GM19328 (cell line): ENCODE measurements around the gene CMA1.
"Not testable (repeated sequence)": the region's sequence is repeated elsewhere in the genome, so short reads cannot be mapped to it uniquely, and the experiment has no call there.

ENCODE experiments used
- ATAC-seq: cut with Tn5 transposase; IDR thresholded peaks from one replicate; pipeline ENCODE4 v1.9.1; 2021; ENCODE audit warnings: mild to moderate bottlenecking, moderate library complexity; ENCODE audit not compliant: unreplicated experiment

CMA1 gene

DNA sequence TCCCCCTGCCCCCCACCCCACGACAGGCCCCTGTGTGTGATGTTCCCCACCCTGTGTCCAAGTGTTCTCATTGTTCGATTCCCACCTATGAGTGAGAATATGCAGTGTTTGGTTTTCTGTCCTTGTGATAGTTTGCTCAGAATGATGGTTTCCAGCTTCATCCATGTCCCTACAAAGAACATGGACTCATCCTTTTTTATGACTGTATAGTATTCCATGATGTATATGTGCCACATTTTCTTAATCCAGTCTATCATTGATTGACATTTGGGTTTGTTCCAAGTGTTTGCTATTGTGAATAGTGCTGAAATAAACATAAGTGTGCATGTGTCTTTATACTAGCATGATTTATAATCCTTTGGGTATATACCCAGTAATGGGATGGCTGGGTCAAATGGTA lies 37.6 kb downstream of the CMA1 start:
- ATAC-seq, result not testable (repeated sequence)

DNA sequence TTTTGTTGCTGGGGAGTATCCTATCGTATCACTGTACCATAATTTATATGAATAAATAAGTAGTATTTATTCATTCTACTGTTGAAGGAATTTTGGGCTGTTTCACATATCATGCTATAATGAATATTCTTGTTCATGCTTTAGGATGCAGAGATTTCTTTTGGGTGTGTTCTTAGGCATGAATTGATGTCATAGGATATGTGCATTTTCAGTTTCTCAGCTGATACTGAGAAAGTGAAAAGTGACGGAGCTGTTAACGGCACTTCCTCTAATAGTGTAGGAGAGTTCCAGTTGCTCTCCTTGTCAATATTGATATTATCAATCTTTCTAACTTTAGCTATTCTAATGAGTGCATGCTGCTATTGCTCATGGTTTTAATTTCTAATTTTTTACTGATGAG lies 42.3 kb downstream of the CMA1 start:
- no peak for ATAC-seq

DNA sequence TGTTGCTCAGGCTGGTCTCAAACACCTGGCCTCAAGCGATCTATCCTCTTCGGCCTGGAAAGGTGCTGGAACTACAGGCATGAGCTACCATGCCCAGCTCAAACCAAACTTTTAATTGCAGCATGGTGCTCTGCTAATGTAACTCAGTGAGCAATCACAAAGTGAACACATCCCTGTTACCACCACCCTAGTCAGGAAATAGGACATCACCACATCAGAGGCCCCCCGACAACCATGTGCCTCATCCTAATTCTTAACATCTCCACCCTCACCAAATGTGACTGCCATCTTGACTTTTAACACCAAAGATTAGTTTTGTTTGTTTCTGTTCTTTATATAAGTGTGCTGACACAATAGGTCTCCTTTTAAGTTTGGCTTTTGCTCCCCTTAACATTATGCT lies 42.7 kb downstream of the CMA1 start:
- ATAC-seq, result no peak

DNA sequence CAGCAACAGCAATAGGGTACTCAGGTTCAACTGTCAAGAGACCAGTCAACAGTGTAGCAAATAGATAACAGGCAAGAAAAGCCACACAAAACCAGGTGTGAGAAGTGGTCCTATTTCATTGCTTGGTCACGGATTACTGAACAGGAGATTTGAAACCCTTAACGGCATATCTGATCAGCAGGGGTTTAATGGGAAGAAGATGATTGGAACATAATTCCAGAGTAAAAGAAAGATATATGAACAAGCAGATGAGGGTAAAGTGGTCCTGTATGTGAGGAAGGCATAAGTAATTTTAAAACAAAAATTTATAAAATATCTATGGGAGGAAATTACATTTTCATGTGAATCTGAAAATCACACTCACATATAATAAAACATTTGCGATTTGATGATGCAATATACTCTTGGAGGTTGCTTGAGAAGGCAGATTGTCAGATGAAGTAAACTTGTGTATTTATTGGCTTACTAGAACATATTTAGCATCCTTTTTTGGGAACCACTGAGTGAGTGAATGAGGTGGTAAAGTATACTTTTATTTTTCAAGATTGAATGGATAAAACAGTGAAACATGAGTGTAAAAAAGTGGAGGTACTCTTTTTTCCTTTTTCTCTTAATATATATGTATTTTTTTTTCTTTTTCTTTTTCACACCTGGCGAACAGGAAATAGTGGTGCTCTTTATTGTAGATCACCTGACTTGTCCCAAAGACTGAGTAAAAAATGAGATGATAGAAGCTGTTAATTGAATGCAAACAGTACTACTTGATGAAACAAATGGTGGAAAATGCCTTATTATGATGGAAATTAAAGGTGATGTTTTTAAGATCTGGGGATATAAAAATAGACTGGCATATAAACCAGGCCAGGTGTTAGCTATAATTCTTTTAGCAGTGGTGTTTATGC lies 43.9 kb downstream of the CMA1 start:
- no peak for ATAC-seq

DNA sequence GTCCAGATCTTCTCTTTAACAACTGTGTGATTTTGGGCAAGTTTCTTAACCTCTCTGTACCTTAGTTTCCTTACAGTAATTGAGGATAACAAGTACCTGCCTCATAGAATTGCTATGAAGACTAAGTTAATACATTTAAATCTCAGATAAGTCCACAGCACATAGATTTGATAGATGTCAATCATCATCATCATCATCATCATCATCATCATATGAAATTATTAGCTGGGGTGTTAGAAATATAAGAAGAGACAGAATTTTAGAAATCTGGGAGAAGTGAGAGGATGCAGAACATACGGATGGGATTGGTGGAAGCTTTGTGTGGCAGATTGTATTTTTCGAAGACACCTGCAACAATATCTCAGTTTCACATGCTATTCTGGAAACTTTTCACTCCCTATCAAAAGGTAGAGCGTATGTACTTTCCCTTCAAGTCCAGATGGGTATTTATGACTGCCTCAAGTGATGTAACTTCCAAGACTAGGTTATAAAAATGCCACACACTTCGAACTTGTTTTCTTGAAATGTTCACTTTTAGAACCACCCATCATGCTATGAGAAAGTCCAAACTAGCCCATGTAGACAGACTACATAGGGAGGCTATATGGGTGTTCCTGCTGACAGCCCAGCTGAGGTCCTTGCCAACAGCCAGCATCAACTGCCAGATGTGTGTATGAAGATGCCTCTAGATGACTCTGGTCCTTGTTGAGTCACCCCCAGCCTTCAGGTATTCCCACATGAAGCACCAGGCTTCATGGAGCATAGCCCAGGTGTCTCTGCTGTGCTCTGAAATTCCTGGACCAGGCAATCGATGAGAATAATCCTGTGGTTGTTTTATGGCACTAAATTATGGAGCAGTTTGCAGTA lies 44.8 kb downstream of the CMA1 start:
- no peak for ATAC-seq

DNA sequence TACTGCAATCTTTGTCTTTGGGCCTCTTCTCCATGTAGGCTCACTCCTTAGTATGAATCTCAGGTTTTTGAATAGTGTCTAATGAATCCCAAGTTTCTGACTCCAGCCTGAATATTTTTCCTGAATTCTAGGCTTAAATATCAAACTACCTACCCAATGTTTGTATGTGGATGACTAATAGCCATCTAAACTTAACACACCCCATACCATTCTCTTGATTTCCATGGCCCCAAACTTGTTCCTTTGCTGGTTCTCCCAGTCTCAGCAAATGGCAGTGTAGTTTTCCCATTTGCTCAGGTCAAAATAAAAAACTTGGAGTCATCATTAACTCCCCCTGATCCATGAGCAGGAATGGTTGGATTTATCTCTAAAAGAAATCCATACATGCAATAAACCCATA lies 46.7 kb downstream of the CMA1 start:
- ATAC-seq, result no peak

DNA sequence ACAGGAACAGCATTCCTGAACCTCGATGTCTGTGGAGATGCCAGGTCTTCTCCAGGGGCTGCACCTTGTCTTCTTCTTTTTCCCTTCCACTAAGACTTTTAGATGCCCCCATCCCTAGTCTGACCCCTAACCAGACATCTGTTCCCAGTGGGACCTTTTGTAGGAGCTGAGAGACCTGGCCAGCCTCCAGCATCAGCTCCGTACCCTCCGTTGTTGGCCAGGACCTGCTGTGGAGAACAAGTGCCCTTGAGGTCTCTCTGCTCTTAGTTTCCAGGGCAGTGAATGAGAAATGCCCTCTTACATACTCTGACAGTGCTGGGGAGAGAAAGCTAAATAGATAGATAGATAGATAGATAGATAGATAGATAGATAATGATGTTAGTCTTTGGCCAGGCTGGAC lies 48.7 kb downstream of the CMA1 start:
- no peak for ATAC-seq

DNA sequence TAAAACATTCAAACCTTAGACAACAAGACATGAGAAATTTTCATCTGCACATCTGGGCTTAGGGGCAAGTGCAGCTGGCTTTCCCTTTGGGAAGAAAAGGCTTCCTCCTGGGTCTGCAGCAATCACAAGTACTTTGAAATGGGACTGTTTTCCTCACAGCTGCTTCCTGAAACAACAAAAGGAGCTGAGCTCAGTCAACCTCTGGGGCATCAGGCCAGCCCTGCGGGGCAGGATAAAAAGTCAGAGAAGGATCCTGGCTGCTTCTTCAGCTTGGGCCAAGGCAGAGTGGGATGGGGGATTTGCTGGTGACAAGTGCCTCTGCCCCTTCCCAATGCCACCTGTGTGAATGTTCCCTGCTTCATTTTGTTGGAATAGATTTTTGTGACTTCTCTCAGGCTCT lies 49.3 kb downstream of the CMA1 start:
- ATAC-seq, result no peak

DNA sequence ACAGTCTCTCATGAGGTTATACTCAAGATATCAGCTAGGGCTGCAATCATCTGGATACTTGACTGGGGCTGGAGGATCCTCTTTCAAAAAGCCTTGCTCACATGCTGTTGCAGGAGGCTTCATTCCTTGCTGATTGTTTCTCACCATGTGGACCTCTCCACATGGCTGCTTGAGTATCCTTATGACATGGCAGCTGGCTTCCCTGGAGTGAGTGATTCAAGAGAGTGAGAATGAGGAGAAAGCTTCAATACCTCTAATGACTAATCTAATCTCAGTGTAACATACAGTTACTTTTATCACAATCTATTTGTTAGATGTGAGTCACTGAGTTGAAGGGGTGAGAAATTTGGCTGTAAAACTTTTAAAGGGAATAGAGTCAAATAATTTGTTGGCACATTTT lies 51.1 kb downstream of the CMA1 start:
- no peak for ATAC-seq
